Measurements from ENCODE around the gene STAC. TPM values are rescaled to one million over a fixed set of nuclear protein-coding genes. Genes with fewer than 3 reads are reported as not detected.
"Not testable (repeated sequence)": the region's sequence is repeated elsewhere in the genome, so short reads cannot be mapped to it uniquely, and the experiment has no call there.

STAC gene
- polyA plus RNA-seq, 4 donors: 0.52 to 1.1 TPM; not detected in 2

- Histone ChIP-seq H3K27me3 (ENCODE audit: control insufficient read depth in 3 of 3, insufficient read depth in 3 of 3, low read length in 3 of 3) (no peaks in the 10 kb centered on the region), H3K9me3 (ENCODE audit: control insufficient read depth in 2 of 2, insufficient read depth in 1 of 2, low read depth in 1 of 2, low read length in 1 of 2) (no peaks in the 10 kb centered on the region), H3K4me3 (ENCODE audit: low read depth in 1 of 3, low read length in 3 of 3) (no peak overlapping the region), H3K27ac (ENCODE audit: low read depth in 1 of 3, low read length in 2 of 3) (no peak overlapping the region), H3K4me1 (ENCODE audit: control insufficient read depth in 3 of 3, insufficient read depth in 2 of 3, low read depth in 1 of 3, low read length in 2 of 3) (no peaks in the 10 kb centered on the region), H3K36me3 (ENCODE audit: control insufficient read depth in 3 of 3, insufficient read depth in 2 of 3, low read depth in 1 of 3, low read length in 3 of 3) (no peaks in the 10 kb centered on the region)
- 50 to 59% (median 58%) methylated on average over 2 of the region's 2 CpGs for WGBS, 3 donors
- FAIRE-seq (no peak), DNase-seq (no peak)
Measured at GRCh38 chr3:36496684-36497633, 116.7 kb downstream of the STAC start.

DNA sequence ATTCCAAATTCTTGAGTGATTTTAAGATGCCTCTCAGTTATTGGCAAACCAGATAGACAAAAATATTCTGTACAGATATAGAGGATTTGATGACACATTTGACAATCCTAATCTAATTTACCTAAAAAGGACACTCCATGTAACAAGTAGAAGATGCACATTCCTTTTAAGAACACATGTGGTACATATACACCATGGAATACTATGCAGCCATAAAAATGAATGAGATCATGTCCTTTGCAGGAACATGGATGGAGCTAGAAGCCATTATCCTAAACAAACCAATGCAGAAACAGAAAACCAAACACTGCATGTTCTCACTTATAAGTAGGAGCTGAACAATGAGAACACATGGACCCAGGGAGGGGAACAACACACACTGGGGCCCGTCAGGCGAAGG is 119.7 kb downstream of the STAC start:
- 75 to 97% (median 94%) methylated on average over 2 of the region's 2 CpGs for WGBS, 3 donors
- not testable (repeated sequence) for DNase-seq; H3K27ac ChIP-seq (ENCODE audit: low read depth in 1 of 3, low read length in 2 of 3); FAIRE-seq; H3K4me1 ChIP-seq (ENCODE audit: control insufficient read depth in 3 of 3, insufficient read depth in 2 of 3, low read depth in 1 of 3, low read length in 2 of 3); H3K4me3 ChIP-seq (ENCODE audit: low read depth in 1 of 3, low read length in 3 of 3); H3K9me3 ChIP-seq (ENCODE audit: control insufficient read depth in 2 of 2, insufficient read depth in 1 of 2, low read depth in 1 of 2, low read length in 1 of 2); H3K36me3 ChIP-seq (ENCODE audit: control insufficient read depth in 3 of 3, insufficient read depth in 2 of 3, low read depth in 1 of 3, low read length in 3 of 3); H3K27me3 ChIP-seq (ENCODE audit: control insufficient read depth in 3 of 3, insufficient read depth in 3 of 3, low read length in 3 of 3)

GRCh38 chr3:36501616-36502015 is 121.3 kb downstream of the STAC start:
- Histone ChIP-seq H3K4me1 (ENCODE audit: control insufficient read depth in 3 of 3, insufficient read depth in 2 of 3, low read depth in 1 of 3, low read length in 2 of 3) (no peaks in the 10 kb centered on the region), H3K4me3 (ENCODE audit: low read depth in 1 of 3, low read length in 3 of 3) (no peak overlapping the region), H3K36me3 (ENCODE audit: control insufficient read depth in 3 of 3, insufficient read depth in 2 of 3, low read depth in 1 of 3, low read length in 3 of 3) (no peaks in the 10 kb centered on the region), H3K9me3 (ENCODE audit: control insufficient read depth in 2 of 2, insufficient read depth in 1 of 2, low read depth in 1 of 2, low read length in 1 of 2) (no peaks in the 10 kb centered on the region), H3K27me3 (ENCODE audit: control insufficient read depth in 3 of 3, insufficient read depth in 3 of 3, low read length in 3 of 3) (no peaks in the 10 kb centered on the region), H3K27ac (ENCODE audit: low read depth in 1 of 3, low read length in 2 of 3) (no peak overlapping the region)
- DNase-seq: no peak
- no peak for FAIRE-seq
- WGBS, 3 donors: 82 to 91% (median 83%) methylated on average over 1 of the region's 1 CpG

GRCh38 chr3:36505393-36505792 is 125.1 kb downstream of the STAC start:
- FAIRE-seq: peak; percentile 15
- WGBS, 3 donors: 77 to 83% (median 83%) methylated on average over 2 of the region's 2 CpGs
- Histone ChIP-seq H3K4me3 (ENCODE audit: low read depth in 1 of 3, low read length in 3 of 3) (no peak overlapping the region), H3K4me1 (ENCODE audit: control insufficient read depth in 3 of 3, insufficient read depth in 2 of 3, low read depth in 1 of 3, low read length in 2 of 3) (no peaks in the 10 kb centered on the region), H3K27ac (ENCODE audit: low read depth in 1 of 3, low read length in 2 of 3) (no peak overlapping the region), H3K36me3 (ENCODE audit: control insufficient read depth in 3 of 3, insufficient read depth in 2 of 3, low read depth in 1 of 3, low read length in 3 of 3) (no peaks in the 10 kb centered on the region), H3K9me3 (ENCODE audit: control insufficient read depth in 2 of 2, insufficient read depth in 1 of 2, low read depth in 1 of 2, low read length in 1 of 2) (no peaks in the 10 kb centered on the region), H3K27me3 (ENCODE audit: control insufficient read depth in 3 of 3, insufficient read depth in 3 of 3, low read length in 3 of 3) (no peaks in the 10 kb centered on the region)
- DNase-seq: no peak

- 39 to 57% (median 40%) methylated on average over 5 of the region's 5 CpGs for WGBS, 3 donors
- no peak for FAIRE-seq
- no peak for DNase-seq
Measured at GRCh38 chr3:36511791-36512486, 131.6 kb downstream of the STAC start.

DNA sequence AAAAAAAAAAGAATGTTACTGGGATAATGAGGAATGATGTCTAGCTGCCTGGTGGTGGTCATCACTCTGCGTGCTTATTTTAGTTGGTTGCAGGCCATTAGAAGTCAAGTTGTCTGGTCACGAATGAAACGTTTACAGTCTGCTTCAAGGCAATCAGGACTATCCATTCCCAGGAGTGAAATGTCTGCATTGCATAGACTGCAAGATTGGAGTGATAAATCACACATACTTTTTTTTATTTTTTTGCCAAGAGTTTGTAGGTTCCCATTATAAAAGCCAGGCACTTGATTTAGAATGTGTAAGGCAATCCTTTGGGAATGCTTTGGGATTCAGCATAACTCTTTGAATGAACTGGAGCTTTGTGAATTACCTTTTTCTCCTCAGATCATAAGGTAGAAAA is 132.3 kb downstream of the STAC start:
- Histone ChIP-seq H3K27me3 (ENCODE audit: control insufficient read depth in 3 of 3, insufficient read depth in 3 of 3, low read length in 3 of 3) (no peaks in the 10 kb centered on the region), H3K4me1 (ENCODE audit: control insufficient read depth in 3 of 3, insufficient read depth in 2 of 3, low read depth in 1 of 3, low read length in 2 of 3) (no peaks in the 10 kb centered on the region), H3K9me3 (ENCODE audit: control insufficient read depth in 2 of 2, insufficient read depth in 1 of 2, low read depth in 1 of 2, low read length in 1 of 2) (no peaks in the 10 kb centered on the region), H3K36me3 (ENCODE audit: control insufficient read depth in 3 of 3, insufficient read depth in 2 of 3, low read depth in 1 of 3, low read length in 3 of 3) (no peaks in the 10 kb centered on the region), H3K4me3 (ENCODE audit: low read depth in 1 of 3, low read length in 3 of 3) (no peak overlapping the region), H3K27ac (ENCODE audit: low read depth in 1 of 3, low read length in 2 of 3) (no peak overlapping the region)
- DNase-seq (no peak), FAIRE-seq (no peak)
- WGBS, 3 donors: 51 to 79% (median 77%) methylated on average over 3 of the region's 3 CpGs

More at GRCh38 chr3:36511791-36512486, 131.6 kb downstream of the STAC start:
- Histone ChIP-seq H3K36me3 (ENCODE audit: control insufficient read depth in 3 of 3, insufficient read depth in 2 of 3, low read depth in 1 of 3, low read length in 3 of 3) (no peaks in the 10 kb centered on the region), H3K4me3 (ENCODE audit: low read depth in 1 of 3, low read length in 3 of 3) (no peak overlapping the region), H3K4me1 (ENCODE audit: control insufficient read depth in 3 of 3, insufficient read depth in 2 of 3, low read depth in 1 of 3, low read length in 2 of 3) (no peaks in the 10 kb centered on the region), H3K27ac (ENCODE audit: low read depth in 1 of 3, low read length in 2 of 3) (no peak overlapping the region), H3K9me3 (ENCODE audit: control insufficient read depth in 2 of 2, insufficient read depth in 1 of 2, low read depth in 1 of 2, low read length in 1 of 2) (no peaks in the 10 kb centered on the region), H3K27me3 (ENCODE audit: control insufficient read depth in 3 of 3, insufficient read depth in 3 of 3, low read length in 3 of 3) (no peaks in the 10 kb centered on the region)

- FAIRE-seq (no peak), DNase-seq (no peak)
- no peaks in the 10 kb centered on the region for H3K9me3 ChIP-seq (ENCODE audit: control insufficient read depth in 2 of 2, insufficient read depth in 1 of 2, low read depth in 1 of 2, low read length in 1 of 2)
- no peaks in the 10 kb centered on the region for H3K27me3 ChIP-seq (ENCODE audit: control insufficient read depth in 3 of 3, insufficient read depth in 3 of 3, low read length in 3 of 3)
- no peaks in the 10 kb centered on the region for H3K4me1 ChIP-seq (ENCODE audit: control insufficient read depth in 3 of 3, insufficient read depth in 2 of 3, low read depth in 1 of 3, low read length in 2 of 3)
- H3K27ac ChIP-seq (ENCODE audit: low read depth in 1 of 3, low read length in 2 of 3): no peak overlapping the region
- H3K4me3 ChIP-seq (ENCODE audit: low read depth in 1 of 3, low read length in 3 of 3): no peak overlapping the region
- H3K36me3 ChIP-seq (ENCODE audit: control insufficient read depth in 3 of 3, insufficient read depth in 2 of 3, low read depth in 1 of 3, low read length in 3 of 3): no peaks in the 10 kb centered on the region
- 67 to 100% (median 95%) methylated on average over 1 of the region's 1 CpG for WGBS, 3 donors
Measured at GRCh38 chr3:36514171-36514570, 133.9 kb downstream of the STAC start.

DNA sequence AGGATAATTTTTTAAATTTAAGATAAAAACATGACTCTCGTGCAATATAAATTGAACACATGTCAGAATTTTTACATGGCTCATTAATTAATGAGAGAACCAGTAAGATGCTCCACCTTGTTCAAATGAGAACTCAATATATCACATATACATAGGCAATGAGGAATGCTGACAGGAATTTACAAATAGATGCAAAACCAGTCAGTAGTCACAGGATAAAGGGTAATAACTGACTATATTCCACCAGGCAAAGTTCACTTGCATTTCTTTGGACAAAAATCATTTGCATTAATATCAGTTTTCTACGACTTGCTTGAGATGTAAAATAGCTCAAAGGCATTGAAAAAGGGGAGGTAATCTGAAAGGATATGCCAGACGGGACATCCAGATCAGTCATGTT is 139.4 kb downstream of the STAC start:
- WGBS, 3 donors: 62 to 83% (median 66%) methylated on average over 3 of the region's 3 CpGs
- H3K4me1 ChIP-seq (ENCODE audit: control insufficient read depth in 3 of 3, insufficient read depth in 2 of 3, low read depth in 1 of 3, low read length in 2 of 3): no peaks in the 10 kb centered on the region

More for the DNA sequence above, 139.4 kb downstream of the STAC start:
- DNase-seq: no peak
- Histone ChIP-seq H3K9me3 (ENCODE audit: control insufficient read depth in 2 of 2, insufficient read depth in 1 of 2, low read depth in 1 of 2, low read length in 1 of 2) (no peaks in the 10 kb centered on the region), H3K27me3 (ENCODE audit: control insufficient read depth in 3 of 3, insufficient read depth in 3 of 3, low read length in 3 of 3) (no peaks in the 10 kb centered on the region), H3K36me3 (ENCODE audit: control insufficient read depth in 3 of 3, insufficient read depth in 2 of 3, low read depth in 1 of 3, low read length in 3 of 3) (no peaks in the 10 kb centered on the region), H3K4me3 (ENCODE audit: low read depth in 1 of 3, low read length in 3 of 3) (no peak overlapping the region), H3K27ac (ENCODE audit: low read depth in 1 of 3, low read length in 2 of 3) (no peak overlapping the region)
- no peak for FAIRE-seq
